SK-N-MC (cell line): ENCODE measurements around the gene DDIAS.

Source experiments
- EZH2 ChIP-seq: fragments of 200-600 bp; sonication (generic); IDR thresholded peaks from one replicate; pipeline ENCODE4 v1.6.1; 2017; ENCODE audit warnings: antibody characterized with exemption
- POLR2AphosphoS5 ChIP-seq: IDR thresholded peaks from 2 replicates; pipeline ENCODE4 v1.6.1; 2012; ENCODE audit warnings: mild to moderate bottlenecking, low read depth, low read length, borderline replicate concordance

- TF ChIP-seq POLR2AphosphoS5 (no peak), EZH2 (no peak)
Observed at GRCh38 chr11:82907371-82907770, 5.8 kb downstream of the DDIAS start.
